GM18909 (cell line): ENCODE measurements around the gene MKNK1.

ENCODE experiments used
- ATAC-seq: cut with Tn5 transposase; IDR thresholded peaks from one replicate; pipeline ENCODE4 v1.9.1; 2021; ENCODE audit warnings: mild to moderate bottlenecking; ENCODE audit not compliant: unreplicated experiment, poor library complexity

The MKNK1 gene

DNA sequence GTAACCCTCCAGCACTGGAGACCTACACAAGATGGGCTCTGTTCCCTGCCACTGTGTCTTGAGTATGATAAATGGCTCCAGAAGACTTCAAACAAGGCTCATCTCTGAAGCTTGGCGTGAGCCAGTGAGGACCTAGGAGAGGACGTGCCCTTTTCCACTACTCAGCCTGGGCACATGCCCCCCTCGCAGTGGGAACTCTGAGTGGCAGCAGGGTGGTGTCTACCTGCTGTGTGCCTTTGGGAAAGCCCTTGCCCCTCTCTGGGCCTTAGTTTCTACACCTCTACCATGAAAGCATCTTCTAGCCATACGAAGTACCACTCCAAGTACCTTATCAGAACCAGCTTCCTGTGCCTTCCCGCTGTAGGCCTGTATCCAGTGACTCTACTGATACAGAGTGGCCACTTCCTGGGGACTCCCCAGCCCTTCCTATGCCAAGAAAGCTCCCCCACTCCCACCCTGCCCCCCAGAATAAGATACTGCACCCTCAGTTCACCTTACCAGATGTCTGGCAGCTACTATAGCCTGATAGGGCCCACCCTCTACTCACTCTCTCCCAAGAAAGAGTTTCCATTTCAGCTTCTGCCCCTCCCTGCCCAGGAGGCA, 15.7 kb upstream of the MKNK1 start:
- ATAC-seq = no peak

DNA sequence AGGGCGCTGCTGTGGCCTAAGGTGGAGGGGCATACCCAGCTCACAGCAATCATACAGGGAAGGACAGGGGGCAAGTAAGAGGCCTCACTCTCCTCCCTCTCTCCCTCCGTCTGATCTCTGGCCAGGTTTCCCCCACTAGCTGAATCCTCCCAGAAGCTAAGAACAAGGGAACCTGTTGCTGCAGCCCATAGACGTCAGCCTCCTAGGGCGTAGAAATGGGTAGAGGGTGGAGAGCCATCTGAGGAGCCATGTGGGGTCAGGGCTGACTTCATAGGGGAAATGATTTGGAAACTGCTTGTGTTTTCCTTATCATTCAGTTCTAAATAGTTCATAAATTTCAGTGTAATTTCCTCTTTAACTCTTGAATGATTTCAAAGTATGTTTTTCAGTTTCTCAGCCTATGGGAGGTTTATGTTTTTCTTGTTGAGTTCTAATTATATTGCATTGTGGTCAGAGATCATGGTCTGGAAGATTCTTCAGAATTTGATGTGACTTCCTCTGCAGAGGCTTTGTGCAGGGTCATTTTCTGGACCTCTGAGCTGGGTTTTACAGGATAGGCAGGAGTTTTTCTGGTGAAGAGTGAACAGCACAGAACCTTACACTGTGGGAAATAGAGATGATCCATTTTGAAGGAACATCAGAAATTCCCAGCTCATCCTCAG, 14.8 kb upstream of the MKNK1 start:
- no peak for ATAC-seq

DNA sequence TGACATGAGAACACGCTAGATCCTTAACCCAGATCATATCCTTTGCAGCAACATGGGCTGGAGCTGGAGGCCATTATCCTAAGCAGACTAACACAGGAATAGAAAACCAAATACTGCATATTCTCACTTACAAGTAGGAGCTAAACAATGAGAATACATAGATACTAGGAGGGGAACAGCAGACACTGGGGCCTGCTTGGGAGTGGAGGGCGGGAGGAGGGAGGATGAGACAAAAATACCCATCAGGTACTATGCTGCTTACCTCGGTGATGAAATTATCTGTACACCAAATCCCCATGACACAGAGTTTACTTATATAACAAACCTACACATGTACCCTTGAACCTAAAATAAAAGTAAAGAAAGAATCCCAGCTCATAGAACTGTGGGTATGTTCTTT, 13.8 kb upstream of the MKNK1 start:
- ATAC-seq = no peak

DNA sequence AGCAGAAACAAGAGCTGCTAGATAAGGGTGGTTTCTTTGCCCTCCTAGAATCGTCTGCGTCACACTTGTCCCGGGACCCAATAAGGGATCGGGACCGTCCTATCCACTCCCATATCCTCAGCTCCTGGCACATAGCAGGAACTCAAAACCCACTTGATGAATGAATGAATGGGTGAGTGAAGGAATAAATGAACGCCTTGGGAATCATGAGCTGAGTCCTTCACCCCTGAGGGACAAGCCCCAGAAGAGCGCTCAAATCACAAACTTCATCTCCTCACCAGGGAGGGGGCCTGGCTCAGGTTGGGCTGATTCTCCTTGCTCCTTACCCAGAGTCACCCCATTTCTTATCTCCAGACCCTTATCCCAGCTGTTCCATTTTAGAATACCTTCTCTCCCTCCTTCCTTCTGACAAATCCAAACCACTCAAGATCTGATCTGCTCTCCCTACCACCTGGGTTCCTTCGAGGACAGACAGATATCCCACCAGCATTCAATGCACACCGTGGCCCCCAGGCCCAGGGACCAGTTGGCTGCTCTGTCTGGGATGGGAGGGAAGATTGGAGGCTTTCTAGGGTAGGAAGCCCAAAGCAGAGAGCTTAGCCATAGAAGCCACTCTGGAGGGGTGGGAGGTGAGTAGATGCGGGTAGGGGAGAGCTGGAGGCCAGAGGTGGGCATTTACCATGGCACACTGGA, 13.2 kb upstream of the MKNK1 start:
- ATAC-seq = no peak

DNA sequence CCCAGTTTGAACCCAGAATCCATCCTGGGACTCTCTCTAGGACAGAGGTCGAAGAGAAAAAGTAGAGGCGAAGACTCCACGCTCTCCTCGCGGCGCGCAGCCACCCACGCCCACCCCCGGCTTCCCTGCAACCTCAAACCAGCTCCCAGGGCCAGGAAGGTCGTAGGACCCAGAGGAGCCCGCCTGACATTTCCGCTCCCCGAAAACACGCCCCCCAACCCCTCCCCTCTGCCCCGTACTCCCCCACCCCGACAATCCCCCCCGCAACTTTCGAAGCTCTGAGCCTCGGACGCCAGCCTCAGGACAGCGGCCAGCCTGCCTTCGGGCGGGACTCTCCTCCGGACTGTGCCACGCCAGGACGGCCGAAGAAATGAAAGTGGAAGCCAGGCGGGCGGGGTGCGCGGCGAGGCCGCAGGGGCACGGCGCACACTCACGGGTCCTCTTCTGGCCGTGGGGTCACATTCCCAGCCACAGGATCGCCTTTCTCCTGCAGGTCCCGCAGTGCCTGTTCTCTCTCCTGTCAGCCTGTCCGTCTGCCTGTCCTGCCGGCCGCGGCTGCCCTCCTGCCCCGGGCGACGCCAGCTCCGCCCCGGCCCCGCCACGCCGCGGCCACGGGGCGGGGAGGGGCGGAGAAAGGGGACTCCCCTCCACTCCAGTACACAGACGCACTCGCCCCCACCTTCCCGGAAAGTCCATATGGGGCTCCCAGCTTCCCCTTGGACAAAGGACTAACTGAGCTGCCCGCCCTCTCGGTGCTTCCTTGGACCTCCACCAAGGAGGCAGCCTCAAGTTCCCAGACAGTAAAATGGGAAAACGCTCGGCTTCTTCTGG, 12.4 kb upstream of the MKNK1 start, which contains the start of gene MOB3C:
Gene MOB3C (minus strand): TSS at position 535 of the 831 bp plus-strand sequence. CDS start 3,490 bp downstream, outside the sequence.
- ATAC-seq = peak; percentile 71

DNA sequence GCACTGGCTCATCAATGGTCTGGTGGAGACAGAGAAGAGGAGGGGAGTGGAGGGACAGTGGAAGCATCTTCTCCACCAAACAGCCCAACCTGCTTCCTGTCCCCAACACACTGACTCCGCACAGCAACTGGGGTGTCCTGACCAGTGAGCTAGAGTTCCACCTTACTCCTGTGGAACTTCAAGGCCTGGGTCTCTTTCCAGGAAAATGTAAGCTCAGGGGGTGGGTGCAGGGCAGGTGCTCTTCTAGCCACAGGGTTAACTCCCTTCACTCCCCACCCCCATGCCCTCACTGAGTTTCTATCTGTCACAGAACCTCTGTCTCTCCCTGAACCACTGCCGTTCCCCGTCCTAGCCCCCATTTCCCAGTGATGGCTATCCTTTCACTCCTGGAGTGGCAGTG, 11.7 kb upstream of the MKNK1 start:
- peak; percentile 6 for ATAC-seq

DNA sequence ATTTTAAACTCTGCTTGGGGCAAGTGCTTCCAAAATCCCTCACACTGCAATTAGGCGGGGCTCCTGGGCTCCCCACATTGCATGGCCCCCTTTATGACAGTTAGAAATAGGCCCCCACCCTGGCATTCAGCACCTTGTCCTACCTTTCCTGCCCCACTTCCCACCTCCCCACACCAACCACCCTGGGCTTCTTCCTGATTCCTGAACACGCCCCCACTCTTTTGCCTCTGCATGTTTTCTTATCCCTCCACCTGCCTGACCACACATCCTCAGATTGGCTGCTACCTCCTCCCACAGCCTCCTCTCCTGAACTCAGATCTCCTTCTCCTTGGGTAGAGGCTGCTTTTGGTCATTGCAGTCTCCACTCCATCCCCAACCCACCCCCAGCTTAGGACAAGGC, 11.0 kb upstream of the MKNK1 start:
- no peak for ATAC-seq

DNA sequence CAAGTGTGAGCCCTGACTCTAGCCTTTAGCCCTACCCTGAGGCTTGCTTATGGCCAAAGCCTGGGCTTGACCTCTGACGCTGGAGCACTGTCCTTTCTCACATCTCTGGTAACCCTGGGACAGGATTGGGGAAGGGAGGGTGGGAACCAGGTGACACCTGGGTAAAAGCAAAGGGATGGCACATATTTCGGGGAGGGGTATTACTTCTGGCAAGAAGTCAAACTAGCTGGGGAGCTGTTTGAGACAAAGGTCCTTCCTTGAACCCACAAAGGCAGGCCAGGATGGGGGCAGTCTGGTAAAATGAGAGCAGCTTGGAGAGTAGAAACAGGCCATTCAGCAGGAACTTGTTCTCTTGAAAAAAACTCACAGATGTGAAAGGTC, 10.5 kb upstream of the MKNK1 start:
- ATAC-seq = no peak

DNA sequence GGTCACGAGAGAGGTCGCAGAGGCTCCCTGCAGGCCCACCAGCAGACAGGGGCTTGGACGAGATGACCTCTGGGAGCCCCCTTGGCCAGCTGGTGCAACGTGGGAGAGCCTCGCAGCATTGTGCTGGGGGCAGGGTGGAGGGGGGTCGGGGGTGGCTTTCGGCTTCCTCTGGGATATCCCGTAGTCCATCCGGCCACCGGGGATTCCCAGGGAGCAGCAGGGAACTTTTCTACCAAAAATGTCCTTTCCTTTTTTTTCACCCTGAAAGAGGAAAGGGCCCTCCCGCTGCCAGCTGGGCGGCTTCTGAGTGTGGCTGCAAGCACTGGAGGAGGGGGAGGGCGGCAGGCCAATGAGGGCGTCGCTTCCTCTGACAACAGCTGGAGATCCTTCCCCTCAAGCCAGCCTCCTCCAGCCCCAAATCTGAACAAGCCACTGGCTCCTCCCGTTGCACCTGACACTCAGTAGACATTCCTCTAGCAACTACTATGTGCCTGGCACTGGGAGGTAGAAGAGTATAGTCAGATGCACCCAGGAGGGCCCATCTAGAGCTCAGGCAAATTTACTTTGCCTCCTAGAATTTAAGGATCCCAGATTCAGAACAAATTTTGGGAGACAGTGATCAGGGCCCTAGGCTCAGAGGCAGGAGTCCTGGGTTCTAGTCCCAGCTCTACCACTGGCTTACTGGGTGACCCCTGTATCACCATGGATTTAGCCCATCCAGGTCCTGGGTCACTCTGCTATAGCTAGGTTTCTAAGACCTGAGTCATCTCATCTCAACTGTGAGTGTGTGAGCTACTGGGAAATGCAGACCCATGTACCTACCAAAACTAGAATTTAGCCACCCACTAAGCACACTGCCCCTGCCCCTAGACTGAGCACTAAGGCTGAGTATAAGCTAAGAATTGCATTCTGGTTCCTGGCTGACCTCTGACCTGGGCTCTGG, 9.9 kb upstream of the MKNK1 start:
- ATAC-seq = peak; percentile 52

DNA sequence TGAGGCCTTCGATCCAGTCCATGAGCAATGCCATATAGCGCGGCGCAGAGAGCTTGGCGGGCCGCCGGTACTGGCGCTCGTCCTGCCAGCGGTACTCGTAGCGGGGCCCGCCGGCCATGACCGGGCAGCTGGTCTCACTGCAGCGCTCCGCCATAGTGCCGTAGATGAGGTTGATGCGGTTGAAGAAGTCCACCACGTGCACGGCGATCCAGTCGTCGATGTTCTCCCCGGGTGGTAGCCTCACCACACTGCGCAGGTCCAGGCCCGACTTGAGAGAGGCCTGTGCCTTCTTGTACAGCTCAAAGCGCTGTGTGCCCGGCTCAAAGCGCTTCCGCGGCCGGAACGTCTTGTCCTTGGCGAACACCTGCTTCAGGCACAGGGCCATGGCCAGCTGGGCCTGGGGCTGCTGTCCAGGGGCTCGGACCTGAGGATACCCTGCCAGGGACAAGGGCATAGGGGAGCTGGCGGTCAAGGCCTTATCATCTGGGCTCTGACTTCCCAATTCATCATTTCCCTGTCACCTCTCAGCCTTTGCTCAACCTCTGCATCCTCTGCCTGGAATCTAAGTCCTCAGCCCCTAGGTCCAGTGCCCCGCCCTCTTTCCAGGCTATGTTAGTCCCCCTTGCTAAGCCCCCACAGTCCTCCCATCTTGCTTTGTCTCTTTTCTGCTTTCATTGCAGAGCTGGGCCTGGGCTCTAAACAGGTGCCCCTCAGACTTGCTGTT, 9.0 kb upstream of the MKNK1 start:
- ATAC-seq = no peak

DNA sequence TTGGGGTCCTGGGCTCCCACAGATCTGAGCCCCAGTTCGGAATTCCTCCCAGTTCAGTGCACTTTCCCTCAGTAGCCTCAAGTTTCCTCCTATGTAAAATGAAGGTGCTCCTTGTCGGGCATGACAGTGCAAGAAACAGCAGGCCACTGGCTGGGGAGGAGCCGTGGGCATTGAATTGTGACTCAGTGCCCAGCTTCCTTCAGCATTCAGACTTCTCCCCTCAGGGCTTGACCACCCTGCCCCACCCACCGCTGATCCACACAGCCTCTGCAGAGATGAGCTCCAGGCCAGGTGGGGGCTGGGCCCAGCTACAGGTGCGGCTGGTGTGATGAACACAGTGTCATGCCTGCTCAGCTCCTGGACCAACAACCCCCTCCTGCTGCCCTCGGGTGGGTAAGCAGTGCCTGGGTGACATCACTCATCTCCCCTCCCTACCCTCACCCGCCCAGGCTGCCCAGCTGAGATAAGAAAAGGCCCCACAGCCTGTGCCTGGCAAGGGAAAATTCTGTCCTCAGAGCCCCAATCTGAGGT, 7.7 kb upstream of the MKNK1 start:
- ATAC-seq = no peak

DNA sequence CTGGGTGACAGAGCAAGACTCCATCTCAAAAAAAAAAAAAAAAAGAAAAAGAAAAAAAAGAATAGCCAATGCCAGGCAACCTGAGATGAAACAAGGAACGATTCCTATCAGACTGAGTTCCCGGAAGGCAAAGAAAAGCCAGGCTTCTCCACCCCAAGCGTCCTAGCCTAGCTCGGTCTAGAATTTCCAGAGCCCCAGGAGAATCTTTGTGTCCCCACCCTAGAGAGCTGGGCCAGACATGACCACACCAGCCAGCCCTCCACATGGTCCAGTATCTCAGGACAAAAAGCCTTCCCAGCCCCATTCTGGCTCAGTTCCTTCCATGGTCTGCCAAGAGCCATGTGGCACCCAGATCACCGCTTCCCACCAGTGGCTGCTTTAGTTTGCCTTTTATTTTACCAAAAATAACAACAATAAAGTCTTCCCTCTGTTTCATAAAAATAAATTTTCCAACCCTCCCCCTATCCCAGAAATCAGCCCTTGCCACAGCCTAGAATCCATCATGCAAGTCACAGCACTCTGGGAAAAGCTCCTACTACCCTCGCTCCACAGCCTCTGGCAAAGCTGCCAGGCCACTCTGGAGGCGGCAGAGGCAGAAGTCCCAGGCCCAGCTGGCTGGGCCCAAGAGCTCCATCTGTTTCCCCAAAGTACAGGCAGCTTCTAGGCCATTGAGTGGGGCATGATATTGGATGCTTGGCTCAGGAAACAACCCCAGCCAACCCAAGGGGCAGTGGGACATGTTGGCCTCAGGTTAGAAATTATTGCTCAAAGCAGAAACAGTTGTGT, 3.5 kb upstream of the MKNK1 start:
- no peak for ATAC-seq

DNA sequence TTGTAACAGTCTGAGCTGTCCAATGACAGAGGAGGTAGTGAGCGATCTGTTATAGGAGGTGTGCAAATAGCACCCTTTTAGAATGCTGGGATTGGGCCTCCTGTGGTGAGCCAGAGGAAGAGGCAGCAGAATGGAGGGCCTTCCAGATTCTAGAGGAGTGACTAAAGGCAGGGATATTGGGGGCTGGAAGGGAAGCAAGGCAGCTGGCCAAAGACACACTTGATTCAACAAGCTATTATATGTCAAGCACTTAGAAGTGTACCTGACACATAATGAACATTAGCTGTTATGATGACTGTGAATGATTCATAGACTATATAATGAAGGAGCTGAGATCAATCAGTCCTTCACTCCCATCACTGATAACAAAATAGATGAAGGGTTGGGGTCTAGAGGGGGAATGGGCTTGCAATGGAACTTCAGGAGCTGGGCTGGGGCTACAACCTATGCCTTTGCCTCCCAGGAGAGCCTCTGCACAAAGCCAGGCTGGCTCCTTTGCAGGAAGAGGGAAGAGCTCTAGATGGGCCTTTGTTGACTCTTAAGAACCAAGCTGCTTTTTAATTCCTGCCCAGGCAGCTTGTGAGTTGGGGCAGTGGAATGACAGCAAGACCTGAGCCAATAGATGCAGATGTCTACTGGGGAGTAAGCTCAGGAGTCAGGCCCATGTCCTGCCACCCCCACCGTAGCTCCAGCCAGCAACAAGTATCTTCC, 2.3 kb upstream of the MKNK1 start:
- no peak for ATAC-seq

DNA sequence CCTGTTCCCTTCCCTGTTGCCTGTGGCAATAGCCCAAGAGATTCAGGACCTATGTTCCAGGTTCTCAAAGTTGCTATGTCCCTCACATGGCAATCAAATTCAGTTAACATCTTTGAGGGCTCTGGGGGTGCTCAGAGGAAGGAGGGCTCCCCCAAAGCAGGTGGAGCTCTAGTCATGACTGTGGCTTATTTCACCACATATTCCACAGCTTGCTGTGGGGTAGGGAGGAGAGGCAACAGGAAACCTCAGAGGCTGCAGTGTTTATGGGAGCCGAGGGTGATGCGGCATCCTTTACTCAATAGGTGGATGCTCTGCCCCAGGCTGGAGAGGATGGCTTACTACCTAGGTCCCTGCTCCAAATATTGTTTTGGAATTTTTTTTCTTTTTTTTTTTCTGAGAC, 1.2 kb upstream of the MKNK1 start:
- ATAC-seq = no peak

DNA sequence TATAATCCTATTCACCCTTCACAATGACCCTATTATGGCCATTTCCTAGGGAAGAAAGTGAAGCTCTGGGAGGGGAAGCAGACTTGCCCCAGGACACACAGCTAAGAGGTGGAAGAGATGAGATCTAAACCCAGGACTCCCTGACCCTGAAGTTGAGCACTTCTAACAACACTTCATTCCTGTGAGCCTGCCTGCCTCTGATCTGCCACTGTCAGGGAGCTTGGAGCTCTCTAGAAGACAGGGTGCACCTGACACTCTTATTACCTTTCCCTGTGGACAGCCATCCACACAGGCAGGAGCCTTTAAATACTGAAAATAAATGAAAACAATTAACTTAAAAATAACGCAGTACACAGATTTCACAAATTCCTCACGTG, 599 bp downstream of the MKNK1 start:
- no peak for ATAC-seq

DNA sequence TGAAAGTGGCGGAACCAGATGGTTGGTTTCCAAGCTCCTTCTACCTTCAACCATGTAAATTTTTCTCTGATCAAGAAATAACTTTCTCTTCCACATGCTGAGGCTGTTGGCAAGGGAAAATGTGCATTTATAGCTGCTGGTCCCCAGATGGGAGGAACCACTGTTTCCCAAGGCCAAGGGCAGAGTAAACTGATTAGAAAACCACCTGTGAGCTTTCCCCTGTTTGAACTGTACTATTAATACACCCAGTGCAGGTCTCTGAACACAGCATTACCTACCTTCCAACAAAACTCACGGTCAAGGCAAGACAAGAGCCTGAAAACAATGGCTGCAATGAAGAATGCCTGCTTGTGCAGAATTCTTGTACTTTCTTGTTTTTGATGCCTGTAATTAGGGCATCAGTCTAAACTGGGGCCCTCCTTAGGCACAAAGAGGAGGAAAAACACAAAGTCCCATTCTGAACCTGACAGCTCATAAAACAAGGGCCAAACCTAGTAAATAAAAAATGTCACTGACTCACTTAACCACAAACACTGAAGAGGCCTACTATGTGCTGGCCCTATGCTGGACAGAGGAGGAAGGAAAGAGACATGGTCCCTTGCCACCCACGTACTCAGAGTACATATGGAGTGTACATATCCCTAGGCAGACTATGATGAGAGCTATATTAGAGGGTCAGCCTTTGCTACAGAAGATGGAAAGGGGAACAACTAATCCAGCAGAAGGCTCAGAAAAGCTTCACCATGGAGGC, 2.6 kb downstream of the MKNK1 start:
- ATAC-seq = no peak
